GM10266 (cell line): Measurements from ENCODE around the gene NFATC3.
"Not testable (repeated sequence)": the region's sequence is repeated elsewhere in the genome, so short reads cannot be mapped to it uniquely, and the experiment has no call there.

Experiments
- DNase-seq: peaks from one replicate; pipeline ENCODE4 v3.0.0; 2012; ENCODE audit errors: extremely low spot score
- CTCF ChIP-seq: IDR thresholded peaks from 2 replicates; pipeline ENCODE4 v1.5.1; 2012; ENCODE audit warnings: mild to moderate bottlenecking, low read depth; ENCODE audit not compliant: control insufficient read depth, insufficient read depth; ENCODE audit errors: missing control alignments

Gene NFATC3

GRCh38 chr16:68097895-68098294 is 12.7 kb downstream of the NFATC3 start:
- TF ChIP-seq CTCF = no peak
- DNase-seq = no peak

GRCh38 chr16:68100488-68100887 is 15.3 kb downstream of the NFATC3 start:
- no peak for TF ChIP-seq CTCF
- DNase-seq = no peak

GRCh38 chr16:68105611-68106010 is 20.4 kb downstream of the NFATC3 start:
- no peak for TF ChIP-seq CTCF
- DNase-seq = no peak

- not testable (repeated sequence) for DNase-seq
These were observed 22.2 kb downstream of the NFATC3 start for GRCh38 chr16:68107230-68107928.

- not testable (repeated sequence) for DNase-seq
These were observed 24.0 kb downstream of the NFATC3 start for GRCh38 chr16:68109156-68109555.

- not testable (repeated sequence) for DNase-seq
These were observed 25.4 kb downstream of the NFATC3 start for GRCh38 chr16:68110611-68111010.

- TF ChIP-seq CTCF = no peak
These were observed 26.2 kb downstream of the NFATC3 start for GRCh38 chr16:68111379-68111778.

GRCh38 chr16:68113059-68113761 is 28.0 kb downstream of the NFATC3 start:
- no peak for TF ChIP-seq CTCF
- no peak for DNase-seq

More at GRCh38 chr16:68111379-68111778, 26.2 kb downstream of the NFATC3 start:
- no peak for DNase-seq

- TF ChIP-seq CTCF = no peak
- no peak for DNase-seq
These were observed 28.6 kb downstream of the NFATC3 start for GRCh38 chr16:68113765-68114240.

- DNase-seq = not testable (repeated sequence)
These were observed 29.8 kb downstream of the NFATC3 start for GRCh38 chr16:68114939-68115338.
